ENCODE measurements around the gene NLRC5.

Gene NLRC5

GRCh38 chr16:57024894-57025680 lies 35.7 kb downstream of the NLRC5 start:
- DNase-seq (ENCODE audit: low read depth): no peak

GRCh38 chr16:57025941-57026777 lies 36.8 kb downstream of the NLRC5 start:
- no peak for DNase-seq (ENCODE audit: low read depth)

- no peak for DNase-seq (ENCODE audit: low read depth)
These were observed 37.4 kb downstream of the NLRC5 start for GRCh38 chr16:57026778-57027062.

GRCh38 chr16:57027067-57027466 lies 37.7 kb downstream of the NLRC5 start:
- DNase-seq (ENCODE audit: low read depth): no peak

GRCh38 chr16:57028086-57028485 lies 38.7 kb downstream of the NLRC5 start:
- DNase-seq (ENCODE audit: low read depth): no peak

- no peak for DNase-seq (ENCODE audit: low read depth)
These were observed 40.1 kb downstream of the NLRC5 start for GRCh38 chr16:57029161-57030160.

GRCh38 chr16:57030346-57030902 lies 41.1 kb downstream of the NLRC5 start:
- no peak for DNase-seq (ENCODE audit: low read depth)

- no peak for DNase-seq (ENCODE audit: low read depth)
These were observed 41.8 kb downstream of the NLRC5 start for GRCh38 chr16:57031156-57031555.

- no peak for DNase-seq (ENCODE audit: low read depth)
These were observed 43.0 kb downstream of the NLRC5 start for GRCh38 chr16:57032346-57032745.

- no peak for DNase-seq (ENCODE audit: low read depth)
These were observed 43.6 kb downstream of the NLRC5 start for GRCh38 chr16:57032931-57033330.

- no peak for DNase-seq (ENCODE audit: low read depth)
These were observed 47.0 kb downstream of the NLRC5 start for GRCh38 chr16:57036315-57036714.

GRCh38 chr16:57036945-57037344 lies 47.6 kb downstream of the NLRC5 start:
- no peak for DNase-seq (ENCODE audit: low read depth)

- no peak for DNase-seq (ENCODE audit: low read depth)
These were observed 48.8 kb downstream of the NLRC5 start for GRCh38 chr16:57038166-57038565.

- peak; percentile 12 for DNase-seq (ENCODE audit: low read depth)
These were observed 49.9 kb downstream of the NLRC5 start for GRCh38 chr16:57039148-57039812.

GRCh38 chr16:57041182-57042156 lies 52.1 kb downstream of the NLRC5 start:
- DNase-seq (ENCODE audit: low read depth): no peak

- no peak for DNase-seq (ENCODE audit: low read depth)
These were observed 53.1 kb downstream of the NLRC5 start for GRCh38 chr16:57042157-57043111.

- no peak for DNase-seq (ENCODE audit: low read depth)
These were observed 53.9 kb downstream of the NLRC5 start for GRCh38 chr16:57043248-57043647.

GRCh38 chr16:57044931-57045693 lies 55.8 kb downstream of the NLRC5 start:
- DNase-seq (ENCODE audit: low read depth): no peak

All from HS-27A (cell line).